ENCODE results near the gene NPAS4.
"Not testable (repeated sequence)": the region's sequence is repeated elsewhere in the genome, so short reads cannot be mapped to it uniquely, and the experiment has no call there.

The NPAS4 gene

GRCh38 chr11:66419825-66420224 lies 1.0 kb upstream of the NPAS4 start:
- no peak for FAIRE-seq
- TF ChIP-seq, protein P1, sequence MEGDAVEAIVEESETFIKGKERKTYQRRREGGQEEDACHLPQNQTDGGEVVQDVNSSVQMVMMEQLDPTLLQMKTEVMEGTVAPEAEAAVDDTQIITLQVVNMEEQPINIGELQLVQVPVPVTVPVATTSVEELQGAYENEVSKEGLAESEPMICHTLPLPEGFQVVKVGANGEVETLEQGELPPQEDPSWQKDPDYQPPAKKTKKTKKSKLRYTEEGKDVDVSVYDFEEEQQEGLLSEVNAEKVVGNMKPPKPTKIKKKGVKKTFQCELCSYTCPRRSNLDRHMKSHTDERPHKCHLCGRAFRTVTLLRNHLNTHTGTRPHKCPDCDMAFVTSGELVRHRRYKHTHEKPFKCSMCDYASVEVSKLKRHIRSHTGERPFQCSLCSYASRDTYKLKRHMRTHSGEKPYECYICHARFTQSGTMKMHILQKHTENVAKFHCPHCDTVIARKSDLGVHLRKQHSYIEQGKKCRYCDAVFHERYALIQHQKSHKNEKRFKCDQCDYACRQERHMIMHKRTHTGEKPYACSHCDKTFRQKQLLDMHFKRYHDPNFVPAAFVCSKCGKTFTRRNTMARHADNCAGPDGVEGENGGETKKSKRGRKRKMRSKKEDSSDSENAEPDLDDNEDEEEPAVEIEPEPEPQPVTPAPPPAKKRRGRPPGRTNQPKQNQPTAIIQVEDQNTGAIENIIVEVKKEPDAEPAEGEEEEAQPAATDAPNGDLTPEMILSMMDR (IDR thresholded peaks at IDR 0.05; ENCODE audit: insufficient read depth, missing control alignments), result no peak
- peak; percentile 84 for DNase-seq (ENCODE audit: insufficient read length, low spot score)

DNA sequence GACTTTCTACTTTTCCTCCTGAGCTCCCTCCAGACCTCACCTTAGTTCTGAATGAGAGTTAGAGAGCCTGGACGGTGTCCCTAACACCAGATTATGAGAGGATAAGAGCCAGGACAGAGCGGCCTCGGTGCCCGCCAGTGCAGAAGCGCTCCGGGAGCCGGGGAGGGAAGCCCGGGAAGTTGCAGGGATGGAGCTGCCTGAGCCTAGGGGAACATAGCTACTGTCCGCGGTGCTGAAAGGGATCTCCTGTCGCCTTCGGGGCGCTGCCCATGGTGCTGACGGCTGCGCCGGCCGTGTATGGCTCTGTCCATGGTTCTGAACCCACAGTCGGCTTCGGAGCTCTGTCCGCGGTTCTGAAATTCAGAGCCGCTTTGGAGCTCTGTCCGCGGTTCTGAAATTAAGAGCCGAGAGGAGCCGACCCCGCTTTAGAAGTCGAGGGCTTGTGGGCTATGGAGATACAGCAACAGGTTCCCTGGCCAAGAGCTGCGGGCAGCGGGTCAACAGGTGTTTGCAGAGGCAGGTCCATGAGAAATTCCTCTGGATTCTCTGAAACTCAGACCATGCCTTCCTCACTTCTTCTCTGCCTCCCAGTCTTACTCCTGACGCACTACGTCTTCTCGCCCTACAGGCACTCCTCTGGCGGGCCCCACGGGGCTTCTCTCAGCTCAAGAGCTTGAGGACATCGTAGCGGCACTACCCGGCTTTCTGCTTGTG lies 814 bp downstream of the NPAS4 start:
- FAIRE-seq (no peak), DNase-seq (ENCODE audit: insufficient read length, low spot score) (no peak)
- TF ChIP-seq, protein P1 (IDR thresholded peaks at IDR 0.05; ENCODE audit: insufficient read depth, missing control alignments), result no peak

DNA sequence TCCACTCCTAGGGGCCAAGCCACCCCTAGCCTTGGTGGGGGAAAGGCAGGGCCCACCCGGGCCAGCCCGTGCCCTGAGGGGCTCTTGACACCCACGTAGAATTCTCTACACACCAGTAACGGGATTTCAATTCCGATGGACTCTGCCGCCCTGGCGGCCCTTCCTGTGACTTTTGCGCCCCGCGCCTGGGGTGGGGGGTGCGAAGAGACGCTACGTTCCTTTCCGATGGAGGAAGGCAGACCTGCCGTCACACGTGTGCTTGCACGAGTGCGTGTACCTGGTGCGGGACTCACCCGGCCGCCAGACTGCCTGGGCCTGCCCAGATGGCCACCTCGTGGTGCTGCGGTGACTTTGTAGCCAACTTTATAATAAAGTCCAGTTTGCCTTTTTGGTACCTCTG lies 5.5 kb downstream of the NPAS4 start:
- TF ChIP-seq, protein P1 (IDR thresholded peaks at IDR 0.05; ENCODE audit: insufficient read depth, missing control alignments), result no peak
- FAIRE-seq, result no peak
- DNase-seq (ENCODE audit: insufficient read length, low spot score), result no peak

DNA sequence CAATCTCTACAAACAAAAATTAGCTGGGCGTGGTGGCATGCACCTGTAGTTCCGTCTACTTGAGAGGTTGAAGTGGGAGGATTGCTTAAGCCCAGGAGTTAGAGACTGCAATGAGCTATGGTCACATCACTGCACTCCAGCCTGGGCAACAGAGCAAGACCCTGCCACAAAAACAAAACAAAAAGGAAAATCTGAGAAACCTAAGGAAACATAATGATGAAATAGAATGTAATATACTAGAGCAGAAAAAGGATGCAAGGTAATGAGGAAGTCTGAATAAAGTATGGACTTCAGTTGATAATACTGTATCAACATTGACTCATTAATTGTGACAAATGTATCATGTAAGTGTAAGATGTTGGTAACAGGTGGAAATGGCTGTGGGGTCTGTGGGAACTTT lies 8.1 kb downstream of the NPAS4 start:
- DNase-seq (ENCODE audit: insufficient read length, low spot score) (no peak), FAIRE-seq (no peak)
- TF ChIP-seq, protein P1 (IDR thresholded peaks at IDR 0.05; ENCODE audit: insufficient read depth, missing control alignments), result no peak

DNA sequence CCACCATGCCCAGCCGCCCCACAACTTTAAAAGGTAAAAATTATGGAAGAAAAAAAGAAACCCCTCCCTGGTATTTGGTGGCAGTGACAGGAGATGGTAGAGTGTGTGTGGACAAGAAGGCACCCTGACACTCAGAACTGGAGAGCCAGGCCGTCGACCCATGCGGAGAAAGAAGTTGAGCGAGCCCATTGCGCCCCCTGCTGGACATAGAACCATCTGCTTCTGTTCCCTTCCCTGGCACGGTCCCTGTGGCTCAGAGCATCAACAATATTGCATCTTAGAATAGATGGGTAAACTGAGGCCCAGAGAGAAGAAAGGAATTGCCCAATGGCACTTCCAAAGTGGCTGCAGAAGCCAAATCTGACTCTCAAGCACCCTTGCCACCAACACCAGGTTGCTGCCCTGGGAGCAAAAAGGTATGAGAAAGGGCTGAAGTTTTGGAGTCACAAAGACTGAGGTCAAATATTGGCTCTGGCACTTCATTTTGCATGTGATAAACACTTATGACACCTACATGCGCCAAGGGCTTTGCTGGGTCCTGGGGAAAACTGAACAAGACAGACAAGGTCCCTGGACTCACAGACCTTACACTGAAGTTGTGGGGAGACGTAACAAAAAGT lies 9.3 kb downstream of the NPAS4 start:
- FAIRE-seq, result no peak

DNA sequence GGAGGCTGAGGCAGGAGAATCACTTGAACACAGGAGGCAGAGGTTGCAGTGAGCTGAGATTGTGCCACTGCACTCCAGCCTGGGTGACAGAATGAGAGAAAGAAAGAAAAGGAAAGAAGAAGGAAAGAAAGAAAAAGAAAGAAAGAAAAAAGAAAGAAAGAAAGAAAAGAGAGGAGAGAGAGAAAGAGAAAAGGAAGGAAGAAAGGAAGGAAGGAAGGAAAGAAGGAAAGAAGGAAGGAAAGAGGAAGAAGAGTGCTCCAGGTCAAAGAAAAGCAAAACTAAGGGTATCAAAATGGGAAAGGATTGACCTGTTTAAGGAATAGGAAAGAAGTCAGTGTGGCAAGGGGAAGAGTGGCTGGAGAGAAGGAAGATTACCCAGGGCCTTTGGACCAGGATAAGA lies 10.5 kb downstream of the NPAS4 start:
- not testable (repeated sequence) for DNase-seq (ENCODE audit: insufficient read length, low spot score); FAIRE-seq

More for the DNA sequence above, 9.3 kb downstream of the NPAS4 start:
- peak; percentile 79 for DNase-seq (ENCODE audit: insufficient read length, low spot score)
- TF ChIP-seq, protein P1 (IDR thresholded peaks at IDR 0.05; ENCODE audit: insufficient read depth, missing control alignments), result peak; percentile 90

GRCh38 chr11:66431871-66432329 lies 11.1 kb downstream of the NPAS4 start:
- DNase-seq (ENCODE audit: insufficient read length, low spot score); FAIRE-seq: not testable (repeated sequence)

DNA sequence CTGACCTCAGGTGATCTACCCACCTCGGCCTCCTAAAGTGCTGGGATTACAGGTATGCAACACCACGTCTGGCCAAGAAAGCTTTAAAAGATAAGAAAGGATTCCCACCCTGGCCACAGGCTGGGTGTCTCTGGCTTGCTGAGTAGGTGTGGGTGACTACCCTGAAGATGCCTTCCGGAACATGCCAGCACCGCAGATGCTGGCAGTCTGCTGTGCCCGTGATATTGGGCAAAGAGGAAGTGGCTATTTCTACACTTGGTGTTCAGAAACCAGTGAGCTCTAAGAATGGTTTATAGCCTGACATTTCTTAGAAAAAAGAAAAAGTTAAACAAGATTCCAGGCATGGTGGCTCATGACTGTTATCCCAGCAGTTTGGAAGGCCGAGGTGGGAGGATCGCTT lies 11.8 kb downstream of the NPAS4 start:
- TF ChIP-seq, protein P1 (IDR thresholded peaks at IDR 0.05; ENCODE audit: insufficient read depth, missing control alignments), result no peak
- DNase-seq (ENCODE audit: insufficient read length, low spot score), result no peak
- FAIRE-seq, result no peak
